Fibroblast of peridontal ligament (primary cell): ENCODE measurements around the gene RFXAP.
"Not testable (repeated sequence)": the region's sequence is repeated elsewhere in the genome, so short reads cannot be mapped to it uniquely, and the experiment has no call there.

Source experiments
- DNase-seq: peaks from one replicate; pipeline ENCODE4 v3.0.0-alpha.2; 2010; ENCODE audit errors: extremely low read depth

Gene RFXAP

GRCh38 chr13:36818804-36819738 is at the start of gene RFXAP:
RFXAP (plus strand) TSS chr13:36819222; CDS start chr13:36819358, 136 bp downstream.
- DNase-seq, result peak; percentile 81

- DNase-seq, result no peak
Measured at GRCh38 chr13:36769545-36769944, 49.5 kb upstream of the RFXAP start.

GRCh38 chr13:36770741-36771140 is 48.3 kb upstream of the RFXAP start:
- no peak for DNase-seq

- DNase-seq, result no peak
Measured at GRCh38 chr13:36772853-36773252, 46.2 kb upstream of the RFXAP start.

GRCh38 chr13:36774931-36775330 is 44.1 kb upstream of the RFXAP start:
- peak; percentile 6 for DNase-seq

- DNase-seq, result no peak
Measured at GRCh38 chr13:36776175-36776574, 42.8 kb upstream of the RFXAP start.

- DNase-seq, result no peak
Measured at GRCh38 chr13:36778083-36778671, 40.8 kb upstream of the RFXAP start.

- no peak for DNase-seq
Measured at GRCh38 chr13:36783890-36784289, 35.1 kb upstream of the RFXAP start.

GRCh38 chr13:36786175-36786574 is 32.8 kb upstream of the RFXAP start:
- DNase-seq, result not testable (repeated sequence)

- DNase-seq, result no peak
Measured at GRCh38 chr13:36787181-36787580, 31.8 kb upstream of the RFXAP start.

GRCh38 chr13:36788276-36788675 is 30.7 kb upstream of the RFXAP start:
- DNase-seq, result peak; percentile 2

GRCh38 chr13:36789061-36789460 is 30.0 kb upstream of the RFXAP start:
- no peak for DNase-seq

GRCh38 chr13:36789730-36790129 is 29.3 kb upstream of the RFXAP start:
- no peak for DNase-seq

GRCh38 chr13:36794706-36795105 is 24.3 kb upstream of the RFXAP start:
- no peak for DNase-seq

- no peak for DNase-seq
Measured at GRCh38 chr13:36795463-36795862, 23.6 kb upstream of the RFXAP start.

- no peak for DNase-seq
Measured at GRCh38 chr13:36796052-36796451, 23.0 kb upstream of the RFXAP start.

GRCh38 chr13:36801035-36801434 is 18.0 kb upstream of the RFXAP start:
- no peak for DNase-seq

GRCh38 chr13:36804588-36804987 is 14.4 kb upstream of the RFXAP start:
- DNase-seq, result no peak

- no peak for DNase-seq
Measured at GRCh38 chr13:36806102-36806501, 12.9 kb upstream of the RFXAP start.

- no peak for DNase-seq
Measured at GRCh38 chr13:36807616-36808015, 11.4 kb upstream of the RFXAP start.

- no peak for DNase-seq
Measured at GRCh38 chr13:36813225-36813624, 5.8 kb upstream of the RFXAP start.

- no peak for DNase-seq
Measured at GRCh38 chr13:36814465-36814864, 4.6 kb upstream of the RFXAP start.

GRCh38 chr13:36815062-36815461 is 4.0 kb upstream of the RFXAP start:
- peak; percentile 10 for DNase-seq
